Type B pancreatic cell (in vitro differentiated cells): ENCODE measurements around the gene TRAF2. TPM values are rescaled to one million over a fixed set of nuclear protein-coding genes. Genes with fewer than 3 reads are reported as not detected.

Experiments
- DNase-seq: peaks from one replicate; pipeline ENCODE4 v3.0.0; 2021; ENCODE audit warnings: mixed read lengths; ENCODE audit not compliant: unreplicated experiment; ENCODE audit errors: extremely low spot score
- H3K27ac Mint-ChIP-seq: 2 replicates; pipeline ENCODE4 v1.8.0; 2021; ENCODE audit warnings: mild to moderate bottlenecking, mixed read lengths
- H3K27me3 Mint-ChIP-seq: 2 replicates; pipeline ENCODE4 v1.8.0; 2021; ENCODE audit warnings: mixed read lengths
- H3K36me3 Mint-ChIP-seq: 2 replicates; pipeline ENCODE4 v1.8.0; 2021; ENCODE audit warnings: mixed read lengths
- H3K4me1 Mint-ChIP-seq: one replicate; pipeline ENCODE4 v1.8.0; 2021; ENCODE audit warnings: mixed read lengths; ENCODE audit not compliant: unreplicated experiment
- H3K4me3 Mint-ChIP-seq: 2 replicates; pipeline ENCODE4 v1.8.0; 2021; ENCODE audit warnings: mild to moderate bottlenecking, mixed read lengths
- H3K9me3 Mint-ChIP-seq: 2 replicates; pipeline ENCODE4 v1.8.0; 2021; ENCODE audit warnings: mixed read lengths
- total RNA-seq: library from RNA; stranded (reverse); gene quantifications from 2 replicates; pipeline ENCODE4 v1.2.1, GENCODE V29; 2021; ENCODE audit warnings: low replicate concordance
- TF ChIP-seq, protein P1 (sequence below): fragments of 200-600 bp; sonication (generic); conservative IDR thresholded peaks from 2 replicates; pipeline ENCODE4 v1.5.0; 2021; ENCODE audit warnings: antibody characterized with exemption, mild to moderate bottlenecking

The TRAF2 gene
- total RNA-seq, 1 donor from 2014 or later = 22.3 TPM

DNA sequence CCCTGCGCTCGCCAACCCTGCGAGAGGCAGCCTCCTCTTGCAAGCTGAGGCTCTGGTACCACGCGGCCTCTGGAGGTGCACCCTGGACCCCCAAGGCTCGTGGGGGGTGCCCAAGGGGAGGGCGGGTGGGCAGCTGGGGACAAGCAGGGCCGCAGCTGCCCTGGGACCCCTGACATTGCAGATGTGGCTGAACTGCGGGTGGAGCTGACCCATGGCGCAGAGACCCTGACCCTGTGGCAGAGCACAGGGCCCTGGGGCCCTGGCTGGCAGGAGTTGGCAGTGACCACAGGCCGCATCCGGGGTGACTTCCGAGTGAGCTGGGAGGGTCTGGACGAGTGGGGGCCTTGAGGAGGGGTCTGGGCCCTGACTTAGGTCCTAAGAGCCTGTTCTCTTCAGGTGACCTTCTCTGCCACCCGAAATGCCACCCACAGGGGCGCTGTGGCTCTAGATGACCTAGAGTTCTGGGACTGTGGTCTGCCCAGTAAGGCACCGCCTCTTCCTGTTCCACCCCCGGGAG lies 32.7 kb upstream of the TRAF2 start:
- Mint-ChIP-seq H3K9me3 (no peaks in the 10 kb centered on the region), H3K4me1 (no peaks in the 10 kb centered on the region), H3K36me3 (no peaks in the 10 kb centered on the region), H3K27ac (no peak overlapping the region), H3K4me3 (no peak overlapping the region), H3K27me3 (peaks cover 3% of the 10 kb centered on the region)
- no peak for DNase-seq
- TF ChIP-seq, protein P1, sequence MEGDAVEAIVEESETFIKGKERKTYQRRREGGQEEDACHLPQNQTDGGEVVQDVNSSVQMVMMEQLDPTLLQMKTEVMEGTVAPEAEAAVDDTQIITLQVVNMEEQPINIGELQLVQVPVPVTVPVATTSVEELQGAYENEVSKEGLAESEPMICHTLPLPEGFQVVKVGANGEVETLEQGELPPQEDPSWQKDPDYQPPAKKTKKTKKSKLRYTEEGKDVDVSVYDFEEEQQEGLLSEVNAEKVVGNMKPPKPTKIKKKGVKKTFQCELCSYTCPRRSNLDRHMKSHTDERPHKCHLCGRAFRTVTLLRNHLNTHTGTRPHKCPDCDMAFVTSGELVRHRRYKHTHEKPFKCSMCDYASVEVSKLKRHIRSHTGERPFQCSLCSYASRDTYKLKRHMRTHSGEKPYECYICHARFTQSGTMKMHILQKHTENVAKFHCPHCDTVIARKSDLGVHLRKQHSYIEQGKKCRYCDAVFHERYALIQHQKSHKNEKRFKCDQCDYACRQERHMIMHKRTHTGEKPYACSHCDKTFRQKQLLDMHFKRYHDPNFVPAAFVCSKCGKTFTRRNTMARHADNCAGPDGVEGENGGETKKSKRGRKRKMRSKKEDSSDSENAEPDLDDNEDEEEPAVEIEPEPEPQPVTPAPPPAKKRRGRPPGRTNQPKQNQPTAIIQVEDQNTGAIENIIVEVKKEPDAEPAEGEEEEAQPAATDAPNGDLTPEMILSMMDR = no peak

DNA sequence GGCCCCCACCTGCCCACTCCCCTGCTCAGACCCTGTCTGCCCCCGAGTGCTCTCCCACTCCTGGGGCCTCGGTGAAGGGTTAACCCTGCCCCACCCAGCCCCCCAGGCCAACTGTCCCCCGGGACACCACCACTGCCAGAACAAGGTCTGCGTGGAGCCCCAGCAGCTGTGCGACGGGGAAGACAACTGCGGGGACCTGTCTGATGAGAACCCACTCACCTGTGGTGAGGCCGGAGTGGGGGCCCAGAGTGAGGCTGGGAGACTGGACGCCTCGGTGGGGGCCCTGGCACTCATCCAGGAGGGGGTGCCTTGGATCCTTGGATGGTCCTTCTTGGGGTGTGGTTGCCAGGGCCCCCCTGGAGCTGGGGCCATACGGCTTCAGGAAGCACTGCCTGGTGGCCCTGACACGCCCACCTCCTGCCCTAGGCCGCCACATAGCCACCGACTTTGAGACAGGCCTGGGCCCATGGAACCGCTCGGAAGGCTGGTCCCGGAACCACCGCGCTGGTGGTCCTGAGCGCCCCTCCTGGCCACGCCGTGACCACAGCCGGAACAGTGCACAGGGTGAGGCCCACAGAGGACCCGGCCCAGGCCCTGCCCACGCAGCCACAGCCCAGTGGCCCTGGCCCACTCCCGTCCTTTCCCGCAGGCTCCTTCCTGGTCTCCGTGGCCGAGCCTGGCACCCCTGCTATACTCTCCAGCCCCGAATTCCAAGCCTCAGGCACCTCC lies 32.0 kb upstream of the TRAF2 start:
- Mint-ChIP-seq H3K27me3 (no peaks in the 10 kb centered on the region), H3K4me1 (no peaks in the 10 kb centered on the region), H3K9me3 (no peaks in the 10 kb centered on the region), H3K4me3 (no peak overlapping the region), H3K36me3 (no peaks in the 10 kb centered on the region), H3K27ac (no peak overlapping the region)
- TF ChIP-seq, protein P1 = no peak
- no peak for DNase-seq

GRCh38 chr9:136854842-136855460 lies 31.4 kb upstream of the TRAF2 start:
- H3K4me1 Mint-ChIP-seq = no peaks in the 10 kb centered on the region
- DNase-seq = no peak
- no peaks in the 10 kb centered on the region for H3K9me3 Mint-ChIP-seq
- TF ChIP-seq, protein P1 = no peak
- no peak overlapping the region for H3K4me3 Mint-ChIP-seq
- H3K36me3 Mint-ChIP-seq = no peaks in the 10 kb centered on the region
- no peaks in the 10 kb centered on the region for H3K27me3 Mint-ChIP-seq
- H3K27ac Mint-ChIP-seq = no peak overlapping the region

DNA sequence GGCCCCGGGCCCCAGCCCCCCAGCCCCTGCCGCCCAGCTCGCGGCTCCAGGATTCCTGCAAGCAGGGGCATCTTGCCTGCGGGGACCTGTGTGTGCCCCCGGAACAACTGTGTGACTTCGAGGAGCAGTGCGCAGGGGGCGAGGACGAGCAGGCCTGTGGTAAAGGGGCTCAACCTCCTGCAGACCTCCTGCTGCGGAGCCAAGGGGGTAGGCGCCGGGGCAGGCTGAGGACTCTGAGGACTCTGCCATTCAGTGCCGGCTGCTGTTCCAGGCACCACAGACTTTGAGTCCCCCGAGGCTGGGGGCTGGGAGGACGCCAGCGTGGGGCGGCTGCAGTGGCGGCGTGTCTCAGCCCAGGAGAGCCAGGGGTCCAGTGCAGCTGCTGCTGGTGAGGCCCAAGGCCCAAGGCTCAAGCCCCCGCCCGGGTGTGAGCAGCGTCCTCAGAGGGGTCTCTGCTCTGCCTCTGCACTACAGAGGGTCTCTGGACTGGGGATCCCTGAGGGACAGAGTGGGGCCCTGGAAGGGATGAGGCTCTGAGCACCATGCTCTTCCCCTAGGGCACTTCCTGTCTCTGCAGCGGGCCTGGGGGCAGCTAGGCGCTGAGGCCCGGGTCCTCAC lies 30.7 kb upstream of the TRAF2 start:
- H3K4me1 Mint-ChIP-seq = no peaks in the 10 kb centered on the region
- H3K27me3 Mint-ChIP-seq = no peaks in the 10 kb centered on the region
- no peak for DNase-seq
- H3K9me3 Mint-ChIP-seq = no peaks in the 10 kb centered on the region
- no peak overlapping the region for H3K4me3 Mint-ChIP-seq
- no peaks in the 10 kb centered on the region for H3K36me3 Mint-ChIP-seq
- no peak overlapping the region for H3K27ac Mint-ChIP-seq
- TF ChIP-seq, protein P1 = no peak

GRCh38 chr9:136856079-136856476 lies 30.2 kb upstream of the TRAF2 start:
- Mint-ChIP-seq H3K27me3 (no peaks in the 10 kb centered on the region), H3K9me3 (no peaks in the 10 kb centered on the region)

More at GRCh38 chr9:136856079-136856476, 30.2 kb upstream of the TRAF2 start:
- Mint-ChIP-seq H3K36me3 (no peaks in the 10 kb centered on the region), H3K4me3 (no peak overlapping the region), H3K27ac (no peak overlapping the region), H3K4me1 (no peaks in the 10 kb centered on the region)
- DNase-seq = no peak
- TF ChIP-seq, protein P1 = no peak
